NCI-H187 (cell line): Measurements from ENCODE around the gene AGAP2.
A peak's percentile ranks its signal among the peaks of the same experiment; 100 is the strongest.

Source experiments
- DNase-seq, 2 experiments: peaks; one replicate each; lab custom pipeline; 2025; lab: John Stamatoyannopoulos, UW

The AGAP2 gene

DNA sequence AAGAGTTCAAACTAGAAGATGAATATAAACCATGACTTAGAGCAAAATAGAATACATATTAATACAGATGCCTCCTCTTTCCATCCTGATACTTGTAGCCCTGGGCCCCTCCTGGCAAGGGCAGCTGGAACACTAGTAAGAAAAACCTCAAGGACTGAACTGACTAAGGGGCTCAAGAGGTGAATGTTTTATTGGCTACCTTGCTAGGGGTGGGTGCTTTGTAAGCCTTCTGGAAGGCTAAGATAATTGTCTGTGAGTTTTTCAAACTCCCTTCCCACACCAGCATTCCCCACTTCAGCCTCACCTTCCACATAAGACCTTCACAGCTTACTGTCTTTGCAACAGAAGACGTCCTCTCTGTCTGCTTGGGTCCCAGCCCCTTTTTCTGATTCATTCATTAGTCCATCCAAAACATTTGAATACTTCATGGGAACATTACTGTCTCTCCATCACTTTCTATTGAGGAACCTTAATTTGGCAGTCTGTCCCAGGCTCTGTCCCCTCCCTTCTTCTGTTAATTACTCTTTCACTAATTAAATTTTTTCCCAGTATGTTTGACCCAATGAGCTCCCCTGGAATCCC, 15.3 kb upstream of the AGAP2 start:
- no peak for DNase-seq

DNA sequence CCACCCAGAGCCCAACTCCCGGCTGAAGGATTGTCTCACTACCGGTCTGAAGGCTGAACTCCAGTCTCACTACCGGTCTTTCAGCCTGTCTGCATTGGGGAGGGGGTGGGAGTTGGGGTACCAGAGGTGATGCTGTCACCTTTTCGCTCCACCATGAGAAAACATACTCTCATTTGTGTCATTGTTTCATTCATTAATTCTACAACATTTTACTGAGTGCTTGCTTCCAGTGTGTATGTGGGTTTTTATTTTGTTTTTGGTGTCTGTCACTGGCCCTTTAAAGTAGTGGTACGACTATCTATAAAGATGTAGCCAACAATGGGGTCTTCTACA, 14.1 kb upstream of the AGAP2 start:
- no peak for DNase-seq

DNA sequence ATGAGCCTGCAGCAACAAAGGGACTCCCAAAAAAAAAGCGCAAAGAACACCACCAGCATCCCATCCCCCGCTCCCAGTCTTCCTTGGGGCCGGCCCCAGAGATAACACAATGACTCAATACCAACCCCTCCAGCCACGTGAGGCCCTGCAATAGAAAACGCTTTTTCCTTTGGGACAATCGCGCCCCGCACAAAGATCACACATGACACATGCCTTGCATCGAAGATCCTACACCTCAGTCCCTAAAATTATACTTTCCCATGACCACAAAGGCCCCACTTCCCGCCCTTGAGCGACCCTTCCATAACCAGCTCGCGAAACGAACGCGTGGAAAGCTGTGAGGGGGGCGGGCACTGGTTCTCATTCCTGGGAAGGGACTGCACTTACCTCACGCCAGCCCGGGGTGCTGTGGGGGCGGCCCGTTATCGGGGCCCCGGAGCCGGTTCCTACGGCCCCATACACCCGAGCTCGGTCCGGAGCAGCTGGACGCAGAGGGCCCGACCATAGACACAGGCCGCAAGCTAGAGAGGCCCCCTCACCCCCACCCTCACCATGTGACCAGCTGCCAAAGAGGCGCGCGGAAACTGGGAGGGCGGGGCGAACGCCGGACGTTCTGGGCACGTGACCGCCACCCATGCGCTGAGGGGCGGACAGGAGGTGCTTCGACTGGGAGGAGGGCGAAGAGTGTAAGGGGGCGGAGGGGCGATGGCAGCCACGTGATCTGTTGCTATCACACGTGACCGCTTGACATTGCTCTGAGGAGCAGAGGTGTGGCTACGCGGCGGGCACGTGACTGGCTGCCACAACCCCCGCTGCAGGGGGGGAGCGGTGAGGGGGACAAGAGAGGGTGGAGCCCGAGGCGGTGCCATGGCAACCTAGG, 13.5 kb upstream of the AGAP2 start, which contains the start of gene CDK4:
Gene CDK4 (minus strand): TSS at position 523 of the 880 bp plus-strand sequence. CDS start 593 bp downstream, outside the sequence.
- DNase-seq: peak; percentile 99

DNA sequence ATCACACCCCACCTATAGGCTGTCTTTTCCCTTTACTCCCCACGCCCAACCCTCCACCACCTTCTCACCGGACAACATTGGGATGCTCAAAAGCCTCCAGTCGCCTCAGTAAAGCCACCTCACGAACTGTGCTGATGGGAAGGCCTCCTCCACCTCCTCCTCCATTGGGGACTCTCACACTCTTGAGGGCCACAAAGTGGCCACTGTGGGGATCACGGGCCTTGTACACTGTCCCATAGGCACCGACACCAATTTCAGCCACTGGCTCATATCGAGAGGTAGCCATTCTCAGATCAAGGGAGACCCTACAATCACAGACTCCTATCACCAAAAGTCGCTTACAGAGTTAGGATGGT, 12.9 kb upstream of the AGAP2 start:
- DNase-seq: no peak

DNA sequence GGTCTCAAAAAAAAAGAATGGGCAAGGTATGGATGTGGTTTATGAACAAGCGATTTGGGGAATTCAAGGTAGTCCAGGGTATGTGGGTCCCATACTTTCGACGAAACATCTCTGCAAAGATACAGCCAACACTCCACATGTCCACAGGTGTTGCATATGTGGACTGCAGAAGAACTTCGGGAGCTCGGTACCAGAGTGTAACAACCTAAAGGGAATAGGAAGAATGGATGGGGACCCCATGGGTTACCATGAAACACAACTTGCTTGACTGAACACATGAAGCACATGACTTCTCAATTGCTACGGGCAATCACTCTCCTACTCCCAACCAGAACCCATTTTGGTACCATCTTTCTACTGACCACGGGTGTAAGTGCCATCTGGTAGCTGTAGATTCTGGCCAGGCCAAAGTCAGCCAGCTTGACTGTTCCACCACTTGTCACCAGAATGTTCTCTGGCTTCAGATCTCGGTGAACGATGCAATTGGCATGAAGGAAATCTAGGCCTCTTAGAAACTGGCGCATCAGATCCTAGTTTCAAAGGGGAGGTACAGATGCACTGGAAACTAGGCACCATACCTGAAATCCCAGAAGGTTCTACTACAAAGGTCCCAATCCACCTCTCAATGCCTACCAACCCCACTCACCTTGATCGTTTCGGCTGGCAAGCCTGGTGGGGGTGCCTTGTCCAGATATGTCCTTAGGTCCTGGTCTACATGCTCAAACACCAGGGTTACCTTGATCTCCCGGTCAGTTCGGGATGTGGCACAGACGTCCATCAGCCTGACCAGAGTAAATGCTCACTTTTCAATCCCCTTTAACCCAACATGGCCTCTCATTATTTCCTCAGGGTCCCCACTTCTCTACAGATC, 12.3 kb upstream of the AGAP2 start:
- no peak for DNase-seq

GRCh38 chr12:57749061-57749460, 10.5 kb upstream of the AGAP2 start:
- DNase-seq: no peak

- no peak for DNase-seq
Measured at GRCh38 chr12:57746025-57746424, 7.5 kb upstream of the AGAP2 start.

DNA sequence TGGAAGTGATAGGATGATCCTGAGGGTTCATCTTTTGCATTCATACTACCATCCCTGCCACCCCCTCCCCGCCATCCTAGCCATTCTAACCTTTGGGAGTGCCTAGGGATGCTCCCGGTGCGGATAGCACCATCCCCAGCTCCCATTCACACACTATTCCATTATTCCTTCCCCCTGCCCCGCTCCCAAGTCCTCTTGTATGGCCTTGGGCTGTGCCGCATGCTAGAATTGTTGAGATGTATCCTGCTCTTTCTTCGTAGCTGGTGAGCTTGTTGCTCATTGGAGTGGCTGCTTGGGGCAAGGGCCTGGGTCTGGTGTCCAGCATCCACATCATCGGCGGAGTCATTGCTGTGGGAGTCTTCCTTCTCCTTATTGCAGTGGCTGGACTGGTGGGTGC, 6.9 kb upstream of the AGAP2 start:
- no peak for DNase-seq

GRCh38 chr12:57744777-57745484, 6.4 kb upstream of the AGAP2 start, which contains the start of gene TSPAN31:
TSPAN31 (plus strand) TSS chr12:57745039; CDS start chr12:57745155, 116 bp downstream.
- peak; percentile 65 to 68 for DNase-seq

GRCh38 chr12:57744194-57744776, 5.7 kb upstream of the AGAP2 start:
- DNase-seq: no peak

- no peak for DNase-seq
Measured at GRCh38 chr12:57743769-57744168, 5.2 kb upstream of the AGAP2 start.

- DNase-seq: no peak
Measured at GRCh38 chr12:57741844-57742738, 3.5 kb upstream of the AGAP2 start.

DNA sequence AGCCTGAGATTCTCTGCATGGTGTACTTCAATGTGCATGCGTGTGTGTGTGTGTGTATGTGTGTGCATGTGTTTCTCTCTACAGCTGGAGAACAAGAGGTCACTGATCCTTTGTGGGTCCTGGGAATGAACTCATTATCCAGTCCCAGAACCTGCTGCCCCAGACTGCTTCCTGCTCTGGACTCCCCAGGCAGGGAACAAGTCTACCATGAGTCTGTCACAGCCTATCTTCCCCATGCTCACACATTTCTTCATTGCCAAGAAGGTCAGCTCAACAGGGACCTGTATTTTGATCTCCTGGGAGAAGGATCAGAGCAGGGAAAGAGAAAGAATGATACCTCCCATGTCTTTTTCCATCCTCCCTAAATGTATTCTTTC, 2.9 kb upstream of the AGAP2 start:
- DNase-seq: no peak

DNA sequence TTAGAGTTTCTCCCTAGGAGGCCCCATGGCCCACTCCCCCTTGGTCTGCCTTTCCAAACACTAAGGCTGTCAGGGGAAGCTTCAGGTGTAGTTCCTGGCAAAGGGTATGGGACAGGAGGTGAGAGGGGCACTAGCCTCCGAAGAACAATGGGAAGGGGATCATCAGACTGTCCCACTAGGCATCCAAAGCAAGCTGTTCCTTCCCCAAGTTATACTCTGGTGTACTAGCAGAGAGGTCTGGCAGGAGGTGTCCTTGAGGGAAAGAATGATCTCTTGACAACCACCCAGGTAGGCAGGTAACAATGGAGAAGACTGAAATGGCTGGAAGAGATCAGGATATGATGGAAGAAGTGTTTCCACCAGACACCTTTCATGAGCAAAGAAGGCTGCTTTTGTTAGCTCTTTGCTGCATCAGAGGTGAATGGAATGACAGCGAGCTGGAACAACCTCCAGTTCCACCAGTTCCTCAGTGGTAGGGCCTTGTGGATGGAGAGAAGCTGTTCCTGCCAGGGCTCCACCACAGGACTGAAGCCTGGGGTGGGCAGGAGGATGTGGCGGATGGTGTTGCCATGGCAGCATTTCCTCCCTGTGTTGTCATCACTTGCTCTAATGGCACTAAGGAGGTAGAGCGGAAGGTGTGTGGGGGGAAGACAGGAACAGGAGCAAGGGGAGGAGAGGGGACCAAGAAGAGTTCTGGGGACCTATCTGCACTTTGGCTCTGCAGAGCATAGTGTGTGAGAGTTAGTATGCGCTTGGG, 2.3 kb upstream of the AGAP2 start:
- DNase-seq: no peak

- no peak for DNase-seq
Measured at GRCh38 chr12:57739914-57740538, 1.5 kb upstream of the AGAP2 start.

DNA sequence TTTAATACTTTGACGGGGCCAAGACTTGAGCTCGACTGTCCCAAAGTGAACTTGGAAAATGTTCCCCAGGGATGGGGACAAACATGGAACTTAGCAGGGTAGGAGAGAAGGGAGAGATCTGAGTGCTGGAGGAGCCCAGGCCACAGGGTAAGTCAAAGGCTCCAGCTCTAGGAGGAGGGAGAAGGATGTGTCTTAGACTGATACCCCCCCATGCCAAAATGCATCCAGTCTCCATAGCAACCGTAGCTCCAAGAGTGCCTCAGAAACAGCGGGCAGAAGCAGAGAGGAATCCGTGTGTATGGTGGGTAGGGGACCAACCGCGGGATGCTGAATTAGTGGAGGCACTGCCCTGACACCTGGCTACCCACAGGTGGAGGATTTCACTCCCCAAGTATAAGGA, 845 bp upstream of the AGAP2 start:
- DNase-seq: no peak

DNA sequence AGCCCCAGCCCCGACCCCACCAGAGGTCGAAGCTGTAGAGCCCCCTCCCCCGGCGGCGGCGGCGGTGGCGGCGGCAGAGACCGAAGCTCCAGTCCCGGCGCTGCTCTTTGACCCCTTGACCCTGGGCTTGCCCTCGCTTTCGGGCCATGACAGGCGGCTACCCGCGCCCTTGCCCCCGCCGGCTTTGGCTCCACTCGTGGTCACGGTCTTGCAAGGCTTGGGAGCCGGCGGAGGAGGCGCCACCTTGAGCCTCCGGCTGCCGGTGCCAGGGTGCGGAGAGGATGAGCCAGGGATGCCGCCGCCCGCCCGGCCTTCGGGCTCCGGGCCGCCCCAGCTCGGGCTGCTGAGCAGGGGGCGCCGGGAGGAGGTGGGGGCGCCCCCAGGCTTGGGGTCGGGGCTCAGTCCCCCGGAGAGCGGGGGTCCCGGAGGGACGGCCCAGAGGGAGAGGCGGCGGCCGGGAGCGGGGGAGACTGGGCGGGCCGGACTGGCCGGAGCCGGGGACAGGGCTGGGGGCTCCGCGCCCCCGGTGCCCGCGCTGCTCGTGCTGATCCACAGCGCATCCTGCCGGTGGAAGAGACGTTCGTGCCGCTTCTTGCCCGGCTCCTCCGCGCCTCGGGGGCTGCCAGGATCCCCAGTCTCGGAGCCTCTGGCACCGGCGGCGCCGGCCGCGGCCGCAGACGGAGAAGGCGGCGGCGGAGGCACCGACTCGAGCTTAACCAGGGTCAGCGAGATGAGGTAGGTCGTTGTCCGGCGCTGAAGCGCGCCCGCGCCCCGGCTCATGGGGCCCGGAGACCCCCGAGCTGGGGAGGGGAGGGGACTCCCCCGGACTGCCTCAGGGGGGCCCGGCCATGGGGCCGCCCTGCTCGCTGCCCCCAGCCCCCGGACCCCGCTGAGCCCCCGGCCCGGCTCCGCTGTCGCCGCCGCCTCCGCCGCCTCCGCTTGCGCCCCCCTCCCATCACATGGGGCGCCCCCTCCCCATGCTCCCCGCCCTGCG, 778 bp downstream of the AGAP2 start:
- DNase-seq: no peak
